OCI-LY7 (cell line): ENCODE measurements around the gene NINL.

Experiments
- CTCF ChIP-seq: fragments of 200-600 bp; sonication (generic); conservative IDR thresholded peaks from 2 replicates; pipeline ENCODE4 v1.5.1; 2014; ENCODE audit warnings: mild to moderate bottlenecking, antibody characterized with exemption, low read length, moderate library complexity, mixed read lengths
- EZH2phosphoT487 ChIP-seq: fragments of 200-600 bp; sonication (generic); IDR thresholded peaks from 2 replicates; pipeline ENCODE4 v1.6.1; 2018; ENCODE audit warnings: low read depth, borderline replicate concordance, mild to moderate bottlenecking, mixed run types, antibody characterized with exemption, low read length, moderate library complexity, mixed read lengths

GRCh38 chr20:25478889-25479568 lies 106.3 kb downstream of the NINL start:
- TF ChIP-seq CTCF (no peak), EZH2phosphoT487 (no peak)
